OCI-M1 (cell line): Measurements from ENCODE around the gene RIOK2.
"Not testable (repeated sequence)": the region's sequence is repeated elsewhere in the genome, so short reads cannot be mapped to it uniquely, and the experiment has no call there.

Source experiments
- DNase-seq: peaks from one replicate; lab custom pipeline; 2025; lab: John Stamatoyannopoulos, UW

Gene RIOK2

DNA sequence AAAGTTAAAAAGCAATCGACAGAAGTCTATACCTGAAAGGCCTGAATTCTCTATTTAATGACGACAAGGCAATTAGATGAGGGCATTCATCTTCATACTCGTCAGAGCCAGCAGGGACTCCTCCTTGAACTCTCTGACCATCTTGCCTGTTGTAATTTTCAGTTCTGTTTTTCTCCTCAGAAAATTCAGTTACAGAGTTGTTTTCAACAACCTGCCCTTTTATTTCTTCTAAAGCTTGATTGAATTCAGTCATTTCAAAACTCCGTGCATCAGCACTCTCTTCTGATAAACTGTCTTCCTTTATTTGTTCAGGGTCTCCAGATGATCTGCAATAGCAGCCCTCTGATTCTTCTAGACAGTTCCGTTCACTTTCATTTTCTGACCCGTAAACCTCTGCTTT is 15.6 kb downstream of the RIOK2 start:
- DNase-seq, result no peak

DNA sequence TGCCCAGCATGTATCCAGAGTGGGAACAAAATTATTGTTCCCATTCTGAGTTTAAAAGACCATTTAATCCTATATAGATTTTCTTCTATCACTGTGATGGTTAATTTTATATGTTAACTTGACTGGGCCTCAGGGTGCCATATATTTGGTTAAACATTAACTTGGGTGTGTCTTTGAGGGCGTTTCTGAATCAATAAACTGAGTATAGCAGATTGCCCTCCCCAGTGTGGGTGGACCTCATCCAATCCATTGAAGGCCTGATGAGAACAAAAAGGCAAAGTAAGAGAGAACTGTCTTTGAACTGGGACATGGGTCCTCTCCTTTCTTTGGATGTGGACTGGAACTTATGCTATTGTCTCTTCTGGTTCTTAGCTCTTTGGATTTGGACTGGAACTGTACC is 17.3 kb downstream of the RIOK2 start:
- DNase-seq, result no peak

DNA sequence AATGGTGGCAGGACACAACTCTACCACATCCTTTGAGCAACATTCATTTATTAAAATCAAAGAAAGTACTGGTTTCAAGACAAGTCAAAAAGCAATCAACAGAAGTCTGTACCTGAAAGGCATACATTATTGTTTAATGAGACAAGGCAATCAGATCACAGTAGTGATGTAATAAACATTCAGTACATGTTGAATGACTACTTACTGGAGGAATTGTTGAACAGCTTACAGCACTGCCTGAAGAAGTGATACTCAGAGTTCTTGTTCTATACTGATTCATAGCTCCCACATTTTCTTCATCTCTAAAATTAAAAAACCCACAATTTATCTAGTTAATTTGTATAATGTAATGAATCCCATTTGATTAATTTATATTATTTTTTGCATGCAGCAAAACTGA is 18.2 kb downstream of the RIOK2 start:
- no peak for DNase-seq

DNA sequence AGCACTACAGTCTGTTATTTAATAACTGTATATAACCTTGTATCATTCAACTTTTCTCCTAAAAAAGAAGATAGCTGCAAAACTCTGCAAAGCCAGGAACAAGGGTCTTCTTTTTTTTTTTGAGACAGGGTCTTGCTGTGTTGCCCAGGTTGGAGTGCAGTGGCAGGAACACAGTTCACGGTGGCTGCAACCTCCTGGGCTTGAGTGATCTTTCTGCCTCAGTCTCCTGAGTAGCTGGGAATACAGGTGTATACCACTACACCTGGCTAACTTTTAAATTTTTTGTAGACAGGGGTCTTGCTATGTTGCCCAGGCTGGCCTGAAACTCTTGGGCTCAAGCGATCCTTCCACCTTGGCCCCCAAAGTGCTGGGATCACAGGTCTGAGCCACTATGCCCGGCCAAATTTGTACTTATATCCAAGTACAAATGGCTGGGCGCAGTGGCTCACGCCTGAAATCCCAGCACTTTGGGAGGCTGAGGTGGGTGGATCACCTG is 19.2 kb downstream of the RIOK2 start:
- DNase-seq, result no peak

DNA sequence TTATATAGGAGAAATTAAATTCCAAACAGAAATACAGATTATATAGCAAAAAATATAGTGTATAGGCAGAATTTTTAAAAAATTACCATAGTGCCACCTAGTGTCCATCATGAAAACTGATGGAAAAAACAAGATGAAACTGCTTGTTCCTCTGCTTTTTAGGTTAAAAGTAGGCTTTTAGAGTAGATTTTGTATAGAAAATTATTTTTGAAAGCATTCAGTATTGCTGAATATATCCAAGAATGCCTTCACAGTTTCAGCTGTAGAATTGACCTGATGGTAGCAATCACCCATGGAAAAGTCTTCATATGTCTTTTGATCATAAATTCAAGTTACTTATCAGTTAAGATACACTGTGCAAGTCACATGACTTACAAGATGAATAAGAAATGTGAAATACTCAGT is 19.7 kb downstream of the RIOK2 start:
- peak; percentile 47 for DNase-seq

DNA sequence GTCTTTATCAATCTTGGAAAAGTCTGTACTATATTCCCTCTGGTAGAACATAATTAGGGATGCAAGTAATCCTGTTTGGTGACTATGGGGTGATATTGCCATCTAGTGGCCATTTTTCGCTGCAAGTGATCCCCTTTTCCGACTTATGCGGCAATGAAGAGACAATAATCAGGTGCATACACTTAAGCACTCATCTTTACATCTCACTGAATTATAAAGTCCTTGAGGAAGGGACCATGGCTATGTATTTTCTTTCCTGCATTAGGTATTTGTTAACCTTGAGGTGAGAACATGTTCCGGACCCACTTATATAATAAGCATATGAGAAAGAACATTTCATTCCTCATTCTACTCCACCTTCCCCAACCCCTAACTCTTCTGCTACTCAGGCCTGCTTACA is 21.0 kb downstream of the RIOK2 start:
- peak; percentile 77 for DNase-seq

DNA sequence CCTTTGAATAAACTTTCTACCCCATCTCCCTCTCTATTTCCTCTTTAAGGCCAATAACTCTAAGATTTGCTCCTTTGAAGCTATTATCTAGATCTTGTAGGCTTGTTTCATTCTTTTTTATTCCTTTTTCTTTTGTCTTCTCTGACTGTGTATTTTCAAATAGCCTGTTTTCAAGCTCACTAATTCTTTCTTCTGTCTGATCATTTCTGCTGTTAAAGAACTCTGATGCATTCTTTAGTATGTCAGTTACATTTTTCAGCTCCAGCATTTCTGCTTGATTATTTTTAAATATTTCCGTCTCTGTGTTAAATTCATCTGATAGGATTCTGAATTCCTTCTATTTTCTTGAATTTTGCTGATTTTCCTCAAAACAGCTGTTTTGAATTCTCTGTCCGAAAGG is 25.4 kb downstream of the RIOK2 start:
- no peak for DNase-seq

DNA sequence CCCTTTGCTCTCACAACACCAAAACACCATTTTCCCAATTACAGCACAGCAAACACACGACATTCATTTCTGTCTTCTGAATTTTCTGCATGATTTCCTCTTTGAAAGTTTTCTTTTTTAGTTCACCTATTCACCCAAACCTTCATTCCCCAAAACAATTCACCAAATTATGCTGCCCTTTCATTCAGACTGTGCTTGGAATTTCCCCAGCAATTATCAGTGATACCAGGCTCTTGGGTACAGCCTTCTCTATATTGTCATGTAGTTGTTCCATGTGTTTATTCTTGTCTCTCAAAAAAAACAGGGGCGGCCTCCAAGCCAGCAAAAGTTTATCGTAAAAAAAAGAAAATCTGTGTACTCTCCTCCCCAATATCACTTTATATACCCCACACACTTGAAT is 31.7 kb downstream of the RIOK2 start:
- no peak for DNase-seq

DNA sequence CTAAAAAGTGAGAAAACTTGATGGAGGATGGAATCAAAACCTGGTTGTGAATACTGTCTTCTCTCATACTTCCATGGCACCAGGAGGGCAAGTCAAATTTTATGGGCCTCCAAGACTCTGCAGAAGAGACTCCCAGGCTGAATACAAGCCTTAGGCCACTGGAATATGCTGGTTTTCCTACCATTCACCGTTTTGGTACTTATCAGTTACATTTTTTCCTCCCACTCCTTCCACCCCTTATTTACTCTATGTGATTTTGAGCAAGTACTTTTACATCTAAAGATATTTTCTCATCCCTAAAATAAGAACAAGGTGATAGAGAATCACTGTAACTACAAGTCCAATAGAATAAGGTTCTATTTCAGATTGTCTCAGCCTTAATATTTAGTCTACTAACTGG is 32.6 kb downstream of the RIOK2 start:
- no peak for DNase-seq

DNA sequence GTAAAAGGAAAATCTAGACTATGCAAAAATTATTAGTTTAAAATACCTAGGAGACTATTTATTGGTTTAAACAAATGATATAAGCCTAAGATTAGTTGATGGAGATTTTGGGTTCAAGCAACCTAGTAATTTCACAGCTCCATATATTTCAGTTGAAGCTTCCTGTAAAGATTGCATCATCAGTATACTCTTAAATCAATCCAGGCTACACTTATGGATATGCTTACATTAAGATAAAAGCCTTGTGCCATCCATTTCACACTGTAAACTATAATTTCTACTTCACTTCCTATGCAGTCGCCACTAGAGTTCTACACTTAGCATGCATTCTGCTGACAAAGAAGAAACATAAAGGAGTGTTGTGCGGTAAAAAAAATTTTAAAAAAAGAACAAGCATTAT is 33.3 kb downstream of the RIOK2 start:
- DNase-seq, result peak; percentile 22

DNA sequence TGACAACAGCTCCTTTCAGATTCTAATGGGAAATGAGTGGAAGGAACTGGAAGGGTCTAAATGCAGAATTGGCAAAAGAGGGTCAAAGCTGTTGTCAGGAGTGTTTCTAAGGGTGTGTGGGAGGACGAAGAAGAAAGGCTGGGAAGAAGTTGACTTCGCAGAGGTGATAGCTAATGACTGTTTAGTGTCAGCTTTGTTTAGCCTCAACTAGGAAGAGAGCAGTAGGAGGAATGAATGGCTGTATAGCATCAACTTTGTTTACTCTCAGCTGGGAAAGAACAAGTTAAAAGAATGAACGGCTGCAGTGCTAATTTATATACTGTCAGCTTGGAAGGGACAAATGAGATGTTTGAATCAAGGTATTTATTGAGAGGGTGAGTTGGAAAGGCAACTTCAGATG is 34.8 kb downstream of the RIOK2 start:
- no peak for DNase-seq

DNA sequence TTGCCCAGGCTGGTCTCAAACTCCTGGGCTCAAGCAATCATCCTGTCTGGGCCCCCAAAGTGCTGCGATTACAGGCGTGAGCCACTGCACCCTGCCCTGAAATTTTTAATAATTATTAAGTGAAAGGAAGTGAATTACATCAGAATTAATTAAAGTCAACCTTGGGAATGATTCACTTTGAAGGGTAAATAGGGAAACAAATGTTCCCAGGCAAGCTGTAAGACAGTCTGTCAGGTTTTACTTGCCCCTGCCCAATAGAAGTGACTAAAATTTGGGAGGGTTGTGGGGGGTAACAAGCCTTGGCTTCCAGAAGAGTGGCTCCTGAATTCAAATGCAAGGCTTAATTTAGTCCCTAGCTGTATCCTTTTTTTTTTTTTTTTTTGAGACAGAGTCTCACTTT is 39.3 kb downstream of the RIOK2 start:
- no peak for DNase-seq

DNA sequence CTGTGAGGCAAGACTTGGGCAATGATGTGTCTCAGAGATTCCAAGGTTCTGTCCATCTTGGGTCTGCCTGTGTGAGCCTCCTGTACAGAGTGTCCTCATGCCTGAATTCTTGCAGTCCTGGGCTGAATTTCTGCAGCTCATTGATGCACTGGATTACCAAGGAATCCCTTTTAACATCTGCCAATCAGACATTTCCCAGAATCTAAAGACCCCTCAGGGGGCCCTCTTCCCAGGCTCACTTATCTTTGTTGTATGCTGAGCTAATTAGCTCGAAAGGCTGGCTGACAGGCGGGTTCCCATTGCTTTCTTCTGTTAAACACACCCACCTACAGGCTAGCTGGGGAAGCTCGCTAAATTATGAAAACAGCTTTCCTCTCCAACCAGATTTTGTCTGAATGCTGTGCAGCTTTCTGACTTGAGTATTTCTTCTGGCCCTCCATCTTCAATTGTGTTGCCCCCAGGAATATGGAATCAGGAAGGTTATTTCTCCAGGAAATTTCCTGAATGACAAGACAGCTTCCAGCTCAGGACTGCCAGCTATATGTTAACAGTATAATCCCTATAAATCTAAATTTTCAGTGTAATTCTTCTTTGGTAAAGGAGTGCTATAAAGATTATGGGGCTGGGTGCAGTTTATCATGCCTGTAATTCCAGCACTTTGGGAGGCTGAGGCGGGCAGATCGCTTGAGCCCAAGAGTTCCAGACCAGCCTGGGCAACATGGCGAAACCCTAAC is 40.4 kb downstream of the RIOK2 start, which contains the start of gene LIX1:
Gene LIX1 (minus strand): TSS at position 91 of the 734 bp plus-strand sequence. CDS start 35 bp downstream, at position 56.
- peak; percentile 76 for DNase-seq

DNA sequence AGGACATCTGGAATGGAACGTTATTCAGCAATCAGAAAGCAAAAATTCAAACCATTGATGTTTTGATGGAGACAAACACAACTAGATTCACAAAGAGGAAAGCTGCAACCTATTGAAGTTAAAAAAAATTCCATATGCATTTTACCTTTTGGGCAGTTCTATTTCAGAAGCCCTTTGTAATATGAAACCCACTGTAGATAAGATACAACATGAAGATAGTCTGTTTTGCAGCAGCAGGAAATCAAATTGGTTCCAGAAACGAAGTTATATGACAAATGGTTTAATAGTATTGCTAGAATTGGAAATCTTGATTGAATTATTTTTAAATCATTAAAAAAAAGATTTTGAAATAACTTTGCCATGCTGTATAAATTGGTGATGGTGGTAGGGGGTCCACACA is 41.5 kb downstream of the RIOK2 start:
- no peak for DNase-seq

DNA sequence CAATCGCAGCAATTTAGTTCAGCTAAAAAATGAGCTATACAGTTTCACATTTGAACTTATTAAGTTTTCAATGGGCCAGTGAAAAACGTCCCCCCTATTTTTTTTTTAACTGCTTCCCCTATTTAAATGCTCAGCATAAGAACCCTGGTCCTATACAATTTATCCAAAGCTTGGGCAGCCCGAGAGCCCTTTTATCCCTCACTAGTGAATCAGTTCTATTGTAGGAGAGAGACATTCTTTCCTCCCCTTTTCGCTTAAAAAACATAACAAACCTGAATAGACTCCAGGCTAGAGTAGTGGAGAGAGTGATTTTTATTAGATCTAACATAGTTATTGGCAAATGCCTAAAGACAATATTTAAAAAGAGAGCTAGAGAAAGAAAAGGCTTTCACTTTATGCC is 42.0 kb downstream of the RIOK2 start:
- no peak for DNase-seq

DNA sequence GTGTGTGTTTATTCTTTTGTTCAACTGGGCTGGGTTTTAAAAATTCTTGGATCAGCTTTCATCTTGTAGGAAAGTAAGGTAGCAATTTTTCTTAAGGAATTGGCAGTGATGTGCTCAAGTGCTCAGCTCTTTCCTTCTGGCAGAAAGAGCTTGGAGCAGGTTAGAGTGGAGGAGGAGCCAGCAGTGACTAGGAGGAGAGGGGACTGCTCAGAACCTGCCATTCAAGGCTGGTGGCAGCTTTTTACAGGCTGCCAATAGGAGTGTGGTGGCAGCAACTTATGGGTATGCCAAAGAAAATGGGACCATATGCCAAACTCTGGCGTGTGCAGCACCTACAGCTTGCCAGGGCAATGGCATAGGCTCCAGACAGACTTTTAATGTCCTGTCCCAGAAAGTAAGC is 42.8 kb downstream of the RIOK2 start:
- DNase-seq, result not testable (repeated sequence)

DNA sequence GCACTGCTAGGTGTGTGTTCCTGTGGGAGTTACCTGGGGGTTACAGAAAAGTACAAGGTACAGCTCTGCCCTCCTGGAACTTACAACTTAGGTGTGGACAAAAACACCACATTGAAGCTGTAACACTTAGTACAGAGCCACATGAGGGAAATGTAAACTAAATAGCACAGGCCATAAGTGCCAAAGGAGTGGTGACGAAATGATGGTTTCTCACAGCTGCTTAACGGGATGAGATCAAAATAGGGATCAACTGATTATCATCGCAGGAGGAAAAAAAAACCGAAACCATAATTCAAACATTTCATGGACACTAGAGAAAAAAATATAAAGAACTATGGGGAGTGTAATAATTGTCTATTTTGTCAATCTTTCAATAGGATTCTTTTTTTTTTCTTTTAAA is 46.6 kb downstream of the RIOK2 start:
- no peak for DNase-seq

DNA sequence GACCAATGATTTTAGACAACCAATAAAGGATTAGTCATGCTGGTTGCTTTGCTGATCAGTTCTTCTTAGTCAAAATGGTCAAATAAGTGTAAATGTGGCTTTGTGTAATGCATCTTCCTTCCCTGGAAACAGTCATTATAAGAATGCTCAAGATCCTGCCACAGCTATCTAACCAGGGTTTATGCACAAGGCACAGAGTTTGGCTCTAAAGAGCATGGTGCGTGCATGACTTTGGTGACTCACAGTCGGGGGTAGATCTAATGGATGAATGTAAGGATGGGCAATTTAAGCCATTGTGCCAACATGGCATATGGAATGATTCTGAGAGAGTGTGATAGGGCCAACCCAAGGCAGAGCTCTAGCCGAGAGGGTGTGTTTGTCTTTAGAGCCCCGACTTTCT is 47.2 kb downstream of the RIOK2 start:
- DNase-seq, result no peak

DNA sequence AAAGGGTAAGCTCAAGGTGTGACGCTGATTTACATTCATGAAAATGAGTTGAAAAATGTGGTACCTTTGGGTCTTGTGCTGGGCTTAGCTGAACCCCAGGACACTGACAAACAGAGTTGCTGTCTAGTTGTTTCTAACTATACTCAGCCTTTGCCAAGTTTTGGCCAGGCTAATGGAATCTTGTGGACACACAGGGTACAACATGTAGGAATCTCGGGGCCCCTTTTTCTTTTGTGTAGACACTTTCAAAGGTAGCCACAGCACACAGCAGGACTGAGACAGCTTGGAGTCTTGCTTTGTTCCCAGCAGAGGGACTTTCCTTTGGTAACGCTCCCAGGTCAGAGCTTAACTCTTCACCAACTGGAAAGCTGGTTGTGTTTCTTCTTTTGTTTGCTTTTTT is 48.4 kb downstream of the RIOK2 start:
- no peak for DNase-seq

DNA sequence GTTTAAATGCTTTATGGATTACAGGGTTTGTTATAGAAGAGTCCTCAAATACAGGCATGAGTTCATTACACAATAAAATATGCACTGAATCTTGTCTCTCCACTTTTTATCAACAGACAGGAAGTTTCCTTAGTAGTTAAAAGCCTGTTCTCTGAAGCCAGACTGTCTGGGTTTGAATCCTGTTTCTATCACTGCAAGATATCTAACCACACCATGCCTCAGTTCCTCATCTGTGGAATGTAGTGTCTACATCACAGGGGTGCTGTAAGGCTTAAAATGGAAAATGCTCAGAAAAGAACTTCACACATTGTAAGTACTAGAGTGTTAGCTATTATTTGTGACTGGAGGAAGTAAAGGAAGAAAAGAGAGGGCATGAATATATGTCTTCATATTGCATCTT is 49.9 kb downstream of the RIOK2 start:
- peak; percentile 29 for DNase-seq

DNA sequence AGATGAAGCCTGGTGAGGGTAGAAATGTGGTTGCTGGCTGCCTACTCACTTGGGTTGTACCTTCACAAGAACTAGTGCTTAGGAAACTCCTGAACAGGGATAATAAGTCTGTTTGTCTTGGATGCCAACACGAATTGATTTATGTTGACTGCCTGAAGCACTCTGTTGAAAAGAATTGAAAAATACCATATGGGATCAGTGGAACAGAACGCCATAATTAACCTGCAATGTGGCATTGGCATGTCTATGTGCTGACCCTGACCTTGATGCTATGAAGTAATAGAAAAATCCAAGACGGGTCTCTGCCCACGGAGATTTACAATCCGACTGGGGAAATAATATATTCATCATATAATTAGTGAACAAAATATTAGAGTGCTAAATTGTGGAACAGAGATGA is 51.1 kb downstream of the RIOK2 start:
- no peak for DNase-seq

DNA sequence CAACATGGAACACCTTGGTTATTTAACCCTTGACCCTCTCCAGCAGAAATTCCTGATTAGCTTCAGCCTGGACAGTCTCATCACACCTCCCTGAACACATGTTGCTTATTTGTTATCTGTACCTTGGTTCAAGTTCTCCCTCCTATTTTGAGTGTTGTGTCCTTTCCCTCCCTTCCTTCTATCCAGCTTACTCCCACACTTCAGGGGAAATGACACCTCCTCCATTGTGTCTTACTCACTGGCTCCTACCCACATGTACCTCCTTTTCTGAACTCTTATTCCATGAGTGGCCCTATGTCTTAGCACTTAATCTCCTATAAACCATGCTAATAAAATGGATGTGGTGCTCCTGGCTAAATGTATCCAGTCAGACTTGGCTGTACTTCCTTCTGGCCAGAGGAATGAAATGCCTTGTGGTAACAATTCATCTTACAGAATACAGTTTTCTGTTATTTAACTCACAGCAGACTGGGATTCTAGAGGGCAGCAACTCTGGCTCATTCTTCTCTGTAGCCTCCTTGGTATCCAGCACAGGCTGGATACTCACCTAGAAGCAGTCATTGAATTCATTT is 51.8 kb downstream of the RIOK2 start:
- DNase-seq, result no peak

DNA sequence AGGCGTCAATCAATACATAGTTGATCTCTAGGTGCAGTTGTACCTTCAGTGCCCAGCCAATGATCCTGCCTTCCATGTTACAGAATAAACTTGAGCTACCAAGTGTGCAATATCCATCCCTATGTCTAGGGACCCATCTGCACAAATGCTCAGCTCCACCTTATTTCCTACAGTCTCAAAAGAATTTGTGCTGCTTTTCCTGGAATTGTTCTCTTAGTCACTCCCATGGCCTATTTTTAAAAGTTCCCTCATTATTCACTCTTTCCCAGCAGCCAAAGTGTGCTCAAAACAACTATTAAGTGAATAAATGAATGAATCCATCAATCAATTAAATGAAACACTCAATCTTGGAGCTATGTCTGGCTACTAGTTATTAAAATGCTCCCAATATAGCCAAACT is 55.3 kb downstream of the RIOK2 start:
- DNase-seq, result no peak

DNA sequence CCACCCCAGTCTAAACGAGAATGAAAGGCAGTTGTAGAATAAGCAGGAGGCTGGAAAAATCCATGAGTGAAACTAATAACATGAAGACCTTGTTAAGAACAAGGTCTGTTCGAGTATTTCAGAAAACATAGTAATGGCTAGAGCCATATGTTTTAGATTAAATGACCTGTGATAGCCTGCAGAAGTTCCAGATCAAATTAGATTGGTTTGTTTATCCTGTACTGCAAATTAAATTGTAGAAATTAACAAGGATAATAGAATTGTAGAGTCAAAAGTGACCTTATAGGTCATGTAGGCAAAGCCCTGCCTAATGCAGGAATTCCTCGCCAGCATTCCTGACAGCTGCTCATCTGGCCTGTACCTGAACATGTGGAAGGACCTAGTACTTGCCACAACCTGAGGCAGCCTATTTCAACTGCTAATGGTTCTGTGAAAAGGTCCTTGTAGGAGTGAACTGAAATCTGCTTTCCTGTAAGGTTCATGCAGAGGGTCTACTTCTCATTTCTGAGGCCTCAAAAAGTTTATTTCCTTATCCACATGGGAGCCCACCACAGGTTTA is 57.8 kb downstream of the RIOK2 start:
- no peak for DNase-seq
